HCT116 (cell line): ENCODE data around the gene ZNF548. TPM values are rescaled to one million over a fixed set of nuclear protein-coding genes. Genes with fewer than 3 reads are reported as not detected.
A peak's percentile ranks its signal among the peaks of the same experiment; 100 is the strongest.

Source experiments
- ATAC-seq: fragments of 200-7000 bp; cut with Tn5 transposase; 2 replicates; pipeline ENCODE4 v1.9.1; 2020; ENCODE audit warnings: mild to moderate bottlenecking, moderate library complexity
- BruUV-seq: library from RNA; stranded (reverse); fragments of 400-500 nt; replicated peaks from 2 replicates; lab custom pipeline; 2021; lab: Mats Ljungman, UMichigan
- CTCF ChIA-PET: fragments of 300-600 bp; sonication (Branson Sonifier 250); formaldehyde crosslinking; loops from one replicate; lab custom pipeline; 2021; ENCODE audit warnings: antibody characterized with exemption; lab: Charles Lee
- POLR2A ChIA-PET: fragments of 300-600, 350-600 bp; sonication (Branson Sonifier 250); formaldehyde crosslinking; loops from one replicate; lab custom pipeline; 2021; ENCODE audit warnings: antibody characterized with exemption; lab: Charles Lee
- RAD21 ChIA-PET, 2 experiments: fragments of 300-600 bp; sonication (Branson Sonifier 250); formaldehyde crosslinking; loops; one replicate each; lab custom pipeline; 2023; ENCODE audit warnings: low total read pairs in 2 of 2; ENCODE audit not compliant: uncharacterized antibody in 2 of 2, unreplicated experiment in 2 of 2, low non-redundant PET in 1 of 2; lab: Charles Lee
- DNase-seq: peaks from one replicate; pipeline ENCODE4 v3.0.0-alpha.2; 2010; ENCODE audit warnings: low read depth, low spot score
- H2AFZ ChIP-seq: fragments of 200-600 bp; shearing (Covaris generic), sonication (generic); 2 replicates; pipeline ENCODE4 v1.6.1; 2017; ENCODE audit warnings: low read depth, mixed run types, mixed read lengths, antibody characterized with exemption, low read length; ENCODE audit not compliant: poor library complexity, severe bottlenecking
- H3K27ac ChIP-seq: 2 replicates; pipeline ENCODE4 v1.5.1; 2012; ENCODE audit warnings: low read depth, low read length
- H3K27me3 ChIP-seq: fragments of 200-600 bp; sonication (generic); 2 replicates; pipeline ENCODE4 v1.6.1; 2016; ENCODE audit warnings: mixed run types, low read length, mixed read lengths; ENCODE audit not compliant: insufficient read depth
- H3K36me3 ChIP-seq, 2 experiments: fragments of 200-500 bp in 1 of 2; fragments of 200-600 bp in 1 of 2; sonication (Bioruptor generic) in 1 of 2; sonication (generic) in 1 of 2; 2 replicates each; pipeline versions ENCODE4 v1.5.1 to v1.6.1; 2014 to 2016; ENCODE audit warnings: low read length in 2 of 2, inconsistent platforms in 1 of 2, mixed read lengths in 1 of 2, mixed run types in 1 of 2; ENCODE audit not compliant: insufficient read depth in 2 of 2, control insufficient read depth in 1 of 2
- H3K4me1 ChIP-seq, 2 experiments: fragments of 200-600 bp in 1 of 2; sonication (generic) in 1 of 2; 2 replicates each; pipeline versions ENCODE4 v1.5.1 to v1.6.1; 2012 to 2017; ENCODE audit warnings: low read length in 2 of 2, inconsistent platforms in 1 of 2, mild to moderate bottlenecking in 1 of 2, mixed read lengths in 1 of 2, mixed run types in 1 of 2, moderate library complexity in 1 of 2; ENCODE audit not compliant: insufficient read depth in 2 of 2, control insufficient read depth in 1 of 2
- H3K4me2 ChIP-seq: fragments of 200-600 bp; sonication (generic); 2 replicates; pipeline ENCODE4 v1.6.1; 2017; ENCODE audit warnings: mixed run types, low read length, mixed read lengths
- H3K4me3 ChIP-seq, 2 experiments: fragments of 200-600 bp in 1 of 2; sonication (generic) in 1 of 2; replicated peaks in 1 of 2; 2 replicates each; pipeline ENCODE4 v1.5.1; 2011 to 2016; ENCODE audit warnings: low read length in 2 of 2, control low read depth in 1 of 2, low read depth in 1 of 2, mild to moderate bottlenecking in 1 of 2, mixed read lengths in 1 of 2, mixed run types in 1 of 2
- H3K79me2 ChIP-seq: fragments of 200-600 bp; sonication (generic); 2 replicates; pipeline ENCODE4 v1.6.1; 2017; ENCODE audit warnings: mild to moderate bottlenecking, mixed run types, low read length, moderate library complexity, mixed read lengths; ENCODE audit not compliant: insufficient read depth
- H3K9ac ChIP-seq: fragments of 200-600 bp; sonication (generic); 2 replicates; pipeline ENCODE4 v1.6.1; 2016; ENCODE audit warnings: low read length, mixed read lengths
- H3K9me2 ChIP-seq: fragments of 200-600 bp; sonication (generic), shearing (Covaris generic); 2 replicates; pipeline ENCODE4 v1.6.1; 2017; ENCODE audit warnings: mixed run types, mild to moderate bottlenecking, moderate library complexity; ENCODE audit not compliant: insufficient read depth
- H3K9me3 ChIP-seq, 2 experiments: fragments of 200-500 bp in 1 of 2; fragments of 200-600 bp in 1 of 2; sonication (Bioruptor generic) in 1 of 2; sonication (generic) in 1 of 2; 2 replicates each; pipeline ENCODE4 v1.6.1; 2014 to 2017; ENCODE audit warnings: low read length in 2 of 2, mixed read lengths in 2 of 2, inconsistent platforms in 1 of 2, low read depth in 1 of 2, mild to moderate bottlenecking in 1 of 2, mixed run types in 1 of 2, moderate library complexity in 1 of 2; ENCODE audit not compliant: control insufficient read depth in 1 of 2, insufficient read depth in 1 of 2
- H4K20me1 ChIP-seq: fragments of 200-600 bp; sonication (generic), shearing (Covaris generic); 2 replicates; pipeline ENCODE4 v1.6.1; 2017; ENCODE audit warnings: mixed run types, mild to moderate bottlenecking, moderate library complexity; ENCODE audit not compliant: insufficient read depth
- CBX3 ChIP-seq: IDR thresholded peaks from 2 replicates; pipeline ENCODE4 v1.6.1; 2012; ENCODE audit warnings: low read depth
- CEBPB ChIP-seq: IDR thresholded peaks from 2 replicates; pipeline ENCODE4 v1.6.1; 2012; ENCODE audit warnings: low read depth
- EGR1 ChIP-seq: IDR thresholded peaks from 2 replicates; pipeline ENCODE4 v1.6.1; 2012; ENCODE audit warnings: low read depth
- ELF1 ChIP-seq: IDR thresholded peaks from 2 replicates; pipeline ENCODE4 v1.6.1; 2012; ENCODE audit warnings: low read depth, borderline replicate concordance
- EZH2phosphoT487 ChIP-seq: fragments of 200-600 bp; IDR thresholded peaks from 2 replicates; pipeline ENCODE4 v1.6.1; 2018; ENCODE audit warnings: antibody characterized with exemption, borderline replicate concordance
- FOSL1 ChIP-seq: IDR thresholded peaks from 2 replicates; pipeline ENCODE4 v1.6.1; 2012; ENCODE audit warnings: low read depth
- JUND ChIP-seq: IDR thresholded peaks from 2 replicates; pipeline ENCODE4 v1.6.1; 2012
- POLR2A ChIP-seq: IDR thresholded peaks from 2 replicates; pipeline ENCODE4 v1.7.0; 2011; ENCODE audit warnings: borderline replicate concordance; ENCODE audit not compliant: insufficient read depth, insufficient read length; ENCODE audit errors: extremely low read depth
- SIN3A ChIP-seq: IDR thresholded peaks from 2 replicates; pipeline ENCODE4 v1.6.1; 2012; ENCODE audit warnings: low read depth
- TCF7L2 ChIP-seq: IDR thresholded peaks from 2 replicates; pipeline ENCODE4 v1.7.0; 2011; ENCODE audit warnings: borderline replicate concordance, inconsistent platforms; ENCODE audit not compliant: insufficient read depth, insufficient read length; ENCODE audit errors: extremely low read depth
- YY1 ChIP-seq: IDR thresholded peaks from 2 replicates; pipeline ENCODE4 v1.6.1; 2011; ENCODE audit warnings: low read length, low read depth, moderate library complexity, mild to moderate bottlenecking; ENCODE audit not compliant: insufficient replicate concordance; ENCODE audit errors: extremely low read depth
- ZFX ChIP-seq: fragments of 450-650 bp; IDR thresholded peaks from 2 replicates; pipeline ENCODE4 v1.6.1; 2017
- ZNF274 ChIP-seq: fragments of 200-500 bp; sonication (Bioruptor generic); IDR thresholded peaks from 2 replicates; pipeline ENCODE4 v1.6.1; 2014; ENCODE audit warnings: mild to moderate bottlenecking, low read depth, low read length, inconsistent platforms
- intact Hi-C: fragments of 100-400 bp; cut with micrococcal nuclease; formaldehyde crosslinking; loops from 2 replicates; pipeline ENCODE4 v1.10.0; 2022
- total RNA-seq: library from RNA; stranded (reverse); gene quantifications from one replicate; pipeline ENCODE4 v1.2.1, GENCODE V29; 2021; ENCODE audit not compliant: unreplicated experiment
- TF ChIP-seq, protein P1 (sequence below), 3 experiments: fragments of 200-600 bp in 1 of 3; sonication (generic) in 1 of 3; IDR thresholded peaks in 2 of 3; conservative IDR thresholded peaks in 1 of 3; 2 replicates each; pipeline ENCODE4 v1.5.1; 2012 to 2017; ENCODE audit warnings: low read depth in 2 of 3, low read length in 2 of 3, antibody characterized with exemption in 1 of 3, borderline replicate concordance in 1 of 3, control low read depth in 1 of 3, mild to moderate bottlenecking in 1 of 3, mixed read lengths in 1 of 3, mixed run types in 1 of 3, moderate library complexity in 1 of 3; ENCODE audit not compliant: insufficient read depth in 1 of 3
- TF ChIP-seq, protein P2 (sequence below): IDR thresholded peaks from 2 replicates; pipeline ENCODE4 v1.6.1; 2012
- TF ChIP-seq, protein P3 (sequence below): IDR thresholded peaks from 2 replicates; pipeline ENCODE4 v1.6.1; 2012
- TF ChIP-seq, protein P4 (sequence below): IDR thresholded peaks from 2 replicates; pipeline ENCODE4 v1.6.1; 2012; ENCODE audit warnings: low read depth
- TF ChIP-seq, protein P5 (sequence below): IDR thresholded peaks from 2 replicates; pipeline ENCODE4 v1.6.1; 2011; ENCODE audit warnings: mild to moderate bottlenecking, low read length, moderate library complexity; ENCODE audit not compliant: insufficient replicate concordance; ENCODE audit errors: extremely low read depth

Gene ZNF548
- total RNA-seq, 1 experiment from 2014 or later = 8.7 TPM

DNA sequence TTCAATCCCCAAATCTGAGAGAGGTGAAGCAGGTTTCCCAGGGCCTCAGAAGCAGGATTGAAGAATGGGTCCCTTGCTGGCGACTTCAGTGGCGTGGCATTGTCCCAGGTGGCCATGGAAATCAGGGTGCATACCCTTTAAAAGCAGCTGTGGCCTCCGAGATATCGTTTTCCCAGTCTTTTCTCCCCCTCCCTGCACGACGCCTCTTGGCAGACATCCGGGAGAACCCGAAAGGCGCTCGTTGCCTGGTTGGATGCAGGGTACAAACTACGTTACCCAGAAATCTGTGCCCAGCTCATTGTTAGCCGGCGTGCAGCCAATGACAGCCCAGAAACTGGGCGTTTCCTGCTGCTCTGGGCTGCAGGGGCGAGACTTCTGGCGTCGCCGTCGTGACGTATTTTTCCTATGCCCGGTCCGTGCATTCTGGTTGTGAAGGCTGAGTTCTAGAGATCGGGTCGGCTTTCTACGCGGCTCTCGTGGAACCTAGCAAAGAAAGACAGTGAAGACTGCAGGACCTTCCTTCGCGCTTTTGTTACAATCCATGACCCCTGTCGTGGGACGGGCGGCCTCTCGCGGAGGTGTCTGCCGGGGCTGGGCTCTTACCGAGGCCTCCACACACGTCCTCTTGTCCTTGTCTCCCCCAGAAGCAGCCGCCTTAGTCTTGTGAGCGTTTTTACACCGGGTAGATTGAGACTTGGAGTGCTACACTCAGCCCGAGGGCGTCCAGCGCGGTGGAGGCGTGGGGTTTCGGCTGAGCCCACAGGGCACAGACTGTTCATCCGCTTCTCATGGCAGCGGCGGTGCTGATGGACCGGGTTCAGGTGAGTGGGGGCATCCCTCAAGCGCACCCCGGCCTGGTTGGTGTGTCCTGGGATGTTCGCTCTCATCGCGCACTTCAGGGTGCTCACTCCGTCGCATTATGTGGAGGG, 38.5 kb upstream of the ZNF548 start, which contains the start of gene ZNF304:
ZNF304 (plus strand) TSS at position 395 of the 929 bp plus-strand sequence; CDS start at position 789, 394 bp downstream.
- intact Hi-C loops = no loop called here
- ChIA-PET POLR2A (interaction anchor here (0.7 to 1.4 kb wide), 2 partner anchors 12 to 38 kb away, joined by 5 to 6 read pairs; partner anchors contain the start of genes TRAPPC2B, ZNF547 and ZNF548), CTCF (no interaction called here), RAD21 (no interaction called here)
- ATAC-seq (peak; percentile 99), DNase-seq (peak; percentile 91)
- TSS peak; percentile 68 for BruUV-seq
- Histone ChIP-seq H3K9ac (peak within 1 kb of the TSS; percentile 70), H3K36me3 (peaks cover 5 to 11% of the 10 kb centered on the region in 2 experiments; a peak in 2 of 4 replicates), H2AFZ (peak within 1 kb of the TSS; percentile 92), H3K4me3 (peak within 1 kb of the TSS; percentile 72 to 92), H3K27ac (peak within 1 kb of the TSS; percentile 4; the same call in 1 of the 2 replicates), H3K79me2 (peaks cover 22% of the 10 kb centered on the region), H3K27me3 (no peaks in the 10 kb centered on the region), H3K9me3 (no peaks in the 10 kb centered on the region), H3K4me1 (peaks cover 5 to 16% of the 10 kb centered on the region in 2 experiments; a peak in 3 of 4 replicates), H3K4me2 (peak within 1 kb of the TSS; percentile 91), H4K20me1 (no peaks in the 10 kb centered on the region), H3K9me2 (no peaks in the 10 kb centered on the region)
- TF ChIP-seq POLR2A (no peak), SIN3A (no peak), YY1 (peak; percentile 81), EZH2phosphoT487 (no peak), JUND (no peak), ZNF274 (no peak), CBX3 (no peak), ELF1 (peak; percentile 61), CEBPB (no peak), EGR1 (no peak), ZFX (peak; percentile 40), TCF7L2 (no peak), FOSL1 (no peak)
- TF ChIP-seq, protein P1, sequence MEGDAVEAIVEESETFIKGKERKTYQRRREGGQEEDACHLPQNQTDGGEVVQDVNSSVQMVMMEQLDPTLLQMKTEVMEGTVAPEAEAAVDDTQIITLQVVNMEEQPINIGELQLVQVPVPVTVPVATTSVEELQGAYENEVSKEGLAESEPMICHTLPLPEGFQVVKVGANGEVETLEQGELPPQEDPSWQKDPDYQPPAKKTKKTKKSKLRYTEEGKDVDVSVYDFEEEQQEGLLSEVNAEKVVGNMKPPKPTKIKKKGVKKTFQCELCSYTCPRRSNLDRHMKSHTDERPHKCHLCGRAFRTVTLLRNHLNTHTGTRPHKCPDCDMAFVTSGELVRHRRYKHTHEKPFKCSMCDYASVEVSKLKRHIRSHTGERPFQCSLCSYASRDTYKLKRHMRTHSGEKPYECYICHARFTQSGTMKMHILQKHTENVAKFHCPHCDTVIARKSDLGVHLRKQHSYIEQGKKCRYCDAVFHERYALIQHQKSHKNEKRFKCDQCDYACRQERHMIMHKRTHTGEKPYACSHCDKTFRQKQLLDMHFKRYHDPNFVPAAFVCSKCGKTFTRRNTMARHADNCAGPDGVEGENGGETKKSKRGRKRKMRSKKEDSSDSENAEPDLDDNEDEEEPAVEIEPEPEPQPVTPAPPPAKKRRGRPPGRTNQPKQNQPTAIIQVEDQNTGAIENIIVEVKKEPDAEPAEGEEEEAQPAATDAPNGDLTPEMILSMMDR (IDR thresholded peaks at IDR 0.05 in 2 of 3, conservative IDR thresholded peaks at IDR 0.05 in 1 of 3; ENCODE audit: borderline replicate concordance in 1 of 3, insufficient read depth in 1 of 3, low read depth in 2 of 3, low read length in 2 of 3) = no peak
- TF ChIP-seq, protein P2, sequence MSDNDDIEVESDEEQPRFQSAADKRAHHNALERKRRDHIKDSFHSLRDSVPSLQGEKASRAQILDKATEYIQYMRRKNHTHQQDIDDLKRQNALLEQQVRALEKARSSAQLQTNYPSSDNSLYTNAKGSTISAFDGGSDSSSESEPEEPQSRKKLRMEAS = peak; percentile 81
- TF ChIP-seq, protein P3, sequence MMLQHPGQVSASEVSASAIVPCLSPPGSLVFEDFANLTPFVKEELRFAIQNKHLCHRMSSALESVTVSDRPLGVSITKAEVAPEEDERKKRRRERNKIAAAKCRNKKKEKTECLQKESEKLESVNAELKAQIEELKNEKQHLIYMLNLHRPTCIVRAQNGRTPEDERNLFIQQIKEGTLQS = no peak
- TF ChIP-seq, protein P4, sequence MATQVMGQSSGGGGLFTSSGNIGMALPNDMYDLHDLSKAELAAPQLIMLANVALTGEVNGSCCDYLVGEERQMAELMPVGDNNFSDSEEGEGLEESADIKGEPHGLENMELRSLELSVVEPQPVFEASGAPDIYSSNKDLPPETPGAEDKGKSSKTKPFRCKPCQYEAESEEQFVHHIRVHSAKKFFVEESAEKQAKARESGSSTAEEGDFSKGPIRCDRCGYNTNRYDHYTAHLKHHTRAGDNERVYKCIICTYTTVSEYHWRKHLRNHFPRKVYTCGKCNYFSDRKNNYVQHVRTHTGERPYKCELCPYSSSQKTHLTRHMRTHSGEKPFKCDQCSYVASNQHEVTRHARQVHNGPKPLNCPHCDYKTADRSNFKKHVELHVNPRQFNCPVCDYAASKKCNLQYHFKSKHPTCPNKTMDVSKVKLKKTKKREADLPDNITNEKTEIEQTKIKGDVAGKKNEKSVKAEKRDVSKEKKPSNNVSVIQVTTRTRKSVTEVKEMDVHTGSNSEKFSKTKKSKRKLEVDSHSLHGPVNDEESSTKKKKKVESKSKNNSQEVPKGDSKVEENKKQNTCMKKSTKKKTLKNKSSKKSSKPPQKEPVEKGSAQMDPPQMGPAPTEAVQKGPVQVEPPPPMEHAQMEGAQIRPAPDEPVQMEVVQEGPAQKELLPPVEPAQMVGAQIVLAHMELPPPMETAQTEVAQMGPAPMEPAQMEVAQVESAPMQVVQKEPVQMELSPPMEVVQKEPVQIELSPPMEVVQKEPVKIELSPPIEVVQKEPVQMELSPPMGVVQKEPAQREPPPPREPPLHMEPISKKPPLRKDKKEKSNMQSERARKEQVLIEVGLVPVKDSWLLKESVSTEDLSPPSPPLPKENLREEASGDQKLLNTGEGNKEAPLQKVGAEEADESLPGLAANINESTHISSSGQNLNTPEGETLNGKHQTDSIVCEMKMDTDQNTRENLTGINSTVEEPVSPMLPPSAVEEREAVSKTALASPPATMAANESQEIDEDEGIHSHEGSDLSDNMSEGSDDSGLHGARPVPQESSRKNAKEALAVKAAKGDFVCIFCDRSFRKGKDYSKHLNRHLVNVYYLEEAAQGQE = no peak
- TF ChIP-seq, protein P5, sequence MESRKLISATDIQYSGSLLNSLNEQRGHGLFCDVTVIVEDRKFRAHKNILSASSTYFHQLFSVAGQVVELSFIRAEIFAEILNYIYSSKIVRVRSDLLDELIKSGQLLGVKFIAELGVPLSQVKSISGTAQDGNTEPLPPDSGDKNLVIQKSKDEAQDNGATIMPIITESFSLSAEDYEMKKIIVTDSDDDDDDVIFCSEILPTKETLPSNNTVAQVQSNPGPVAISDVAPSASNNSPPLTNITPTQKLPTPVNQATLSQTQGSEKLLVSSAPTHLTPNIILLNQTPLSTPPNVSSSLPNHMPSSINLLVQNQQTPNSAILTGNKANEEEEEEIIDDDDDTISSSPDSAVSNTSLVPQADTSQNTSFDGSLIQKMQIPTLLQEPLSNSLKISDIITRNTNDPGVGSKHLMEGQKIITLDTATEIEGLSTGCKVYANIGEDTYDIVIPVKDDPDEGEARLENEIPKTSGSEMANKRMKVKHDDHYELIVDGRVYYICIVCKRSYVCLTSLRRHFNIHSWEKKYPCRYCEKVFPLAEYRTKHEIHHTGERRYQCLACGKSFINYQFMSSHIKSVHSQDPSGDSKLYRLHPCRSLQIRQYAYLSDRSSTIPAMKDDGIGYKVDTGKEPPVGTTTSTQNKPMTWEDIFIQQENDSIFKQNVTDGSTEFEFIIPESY = no peak
